ENCODE measurements around the gene CBL. TPM values are rescaled to one million over a fixed set of nuclear protein-coding genes. Genes with fewer than 3 reads are reported as not detected.

CBL gene
- total and polyA plus RNA-seq, 2 donors from 2014 or later = 2.0 to 20.6 TPM

GRCh38 chr11:119254239-119254638, 48.1 kb downstream of the CBL start:
- H3K9me3 ChIP-seq (ENCODE audit: control insufficient read depth in 2 of 3, insufficient read depth in 1 of 3, low read length in 3 of 3) = no peaks in the 10 kb centered on the region
- intact Hi-C loops (cut with DNase I) = no loop called here
- H3K4me3 ChIP-seq (ENCODE audit: low read length in 3 of 3) = no peak overlapping the region
- no peak overlapping the region for H3K9ac ChIP-seq (ENCODE audit: low read length in 3 of 3)
- H3K36me3 ChIP-seq (ENCODE audit: control insufficient read depth in 2 of 3, insufficient read depth in 3 of 3, low read length in 3 of 3) = no peaks in the 10 kb centered on the region
- TF ChIP-seq CTCF (IDR thresholded peaks at IDR 0.05; ENCODE audit: borderline replicate concordance, extremely low read depth, insufficient read depth) = no peak
- no peak for FAIRE-seq
- no peak for DNase-seq
- no peak overlapping the region for H3K27ac ChIP-seq (ENCODE audit: low read depth in 2 of 2, low read length in 2 of 2)
- H3K4me1 ChIP-seq (ENCODE audit: control insufficient read depth in 2 of 3, insufficient read depth in 2 of 3, low read depth in 1 of 3, low read length in 3 of 3) = no peaks in the 10 kb centered on the region
- no peaks in the 10 kb centered on the region for H3K27me3 ChIP-seq (ENCODE audit: control insufficient read depth, insufficient read depth, low read length)

- TF ChIP-seq CTCF (IDR thresholded peaks at IDR 0.05; ENCODE audit: borderline replicate concordance, extremely low read depth, insufficient read depth) = no peak
- FAIRE-seq (no peak), DNase-seq (no peak)
- no peak overlapping the region for H3K4me3 ChIP-seq (ENCODE audit: low read length in 3 of 3)
- peaks cover 0 to 8% (median 7%) of the 10 kb centered on the region in 3 donors for H3K4me1 ChIP-seq (ENCODE audit: control insufficient read depth in 2 of 3, insufficient read depth in 2 of 3, low read depth in 1 of 3, low read length in 3 of 3)
- H3K27ac ChIP-seq (ENCODE audit: low read depth in 2 of 2, low read length in 2 of 2) = no peak overlapping the region
- no peaks in the 10 kb centered on the region for H3K27me3 ChIP-seq (ENCODE audit: control insufficient read depth, insufficient read depth, low read length)
- H3K36me3 ChIP-seq (ENCODE audit: control insufficient read depth in 2 of 3, insufficient read depth in 3 of 3, low read length in 3 of 3) = no peaks in the 10 kb centered on the region
- intact Hi-C loops (cut with DNase I) = no loop called here
- no peaks in the 10 kb centered on the region for H3K9me3 ChIP-seq (ENCODE audit: control insufficient read depth in 2 of 3, insufficient read depth in 1 of 3, low read length in 3 of 3)
- no peak overlapping the region for H3K9ac ChIP-seq (ENCODE audit: low read length in 3 of 3)
These were observed 52.0 kb downstream of the CBL start for GRCh38 chr11:119258180-119258579.

GRCh38 chr11:119258983-119259382, 52.8 kb downstream of the CBL start:
- Histone ChIP-seq H3K4me3 (ENCODE audit: low read length in 3 of 3) (no peak overlapping the region), H3K9ac (ENCODE audit: low read length in 3 of 3) (no peak overlapping the region), H3K27me3 (ENCODE audit: control insufficient read depth, insufficient read depth, low read length) (no peaks in the 10 kb centered on the region), H3K36me3 (ENCODE audit: control insufficient read depth in 2 of 3, insufficient read depth in 3 of 3, low read length in 3 of 3) (no peaks in the 10 kb centered on the region), H3K4me1 (ENCODE audit: control insufficient read depth in 2 of 3, insufficient read depth in 2 of 3, low read depth in 1 of 3, low read length in 3 of 3) (peaks cover 0 to 15% (median 13%) of the 10 kb centered on the region in 3 donors), H3K27ac (ENCODE audit: low read depth in 2 of 2, low read length in 2 of 2) (no peak overlapping the region), H3K9me3 (ENCODE audit: control insufficient read depth in 2 of 3, insufficient read depth in 1 of 3, low read length in 3 of 3) (no peaks in the 10 kb centered on the region)
- FAIRE-seq (no peak), DNase-seq (no peak)
- no peak for TF ChIP-seq CTCF (IDR thresholded peaks at IDR 0.05; ENCODE audit: borderline replicate concordance, extremely low read depth, insufficient read depth)
- intact Hi-C loops (cut with DNase I) = no loop called here

All from kidney (tissue), 14 donors.